Hepatocyte (in vitro differentiated cells): ENCODE results near the gene MBNL1. TPM values are rescaled to one million over a fixed set of nuclear protein-coding genes. Genes with fewer than 3 reads are reported as not detected.
A peak's percentile ranks its signal among the peaks of the same experiment; 100 is the strongest.

ENCODE experiments used
- DNase-seq: peaks from one replicate; pipeline ENCODE4 v3.0.0-alpha.2; 2016; ENCODE audit warnings: low spot score
- H2AFZ ChIP-seq: fragments of 200-600 bp; sonication (generic); 2 replicates; pipeline ENCODE4 v1.6.0; 2016; ENCODE audit warnings: antibody characterized with exemption, mild to moderate bottlenecking
- H3K27ac ChIP-seq: fragments of 200-600 bp; sonication (generic); 2 replicates; pipeline ENCODE4 v1.5.1; 2016; ENCODE audit warnings: mild to moderate bottlenecking
- H3K27me3 ChIP-seq: fragments of 200-600 bp; sonication (generic); 2 replicates; pipeline ENCODE4 v1.6.1; 2016
- H3K36me3 ChIP-seq: fragments of 200-600 bp; sonication (generic); replicated peaks from 2 replicates; pipeline ENCODE4 v1.5.1; 2016; ENCODE audit warnings: low read depth; ENCODE audit not compliant: insufficient read depth
- H3K4me1 ChIP-seq: fragments of 200-600 bp; sonication (generic); 2 replicates; pipeline ENCODE4 v1.5.1; 2016; ENCODE audit warnings: mild to moderate bottlenecking, moderate library complexity; ENCODE audit not compliant: insufficient read depth
- H3K4me2 ChIP-seq: fragments of 200-600 bp; sonication (generic); 2 replicates; pipeline ENCODE4 v1.6.0; 2016
- H3K4me3 ChIP-seq: fragments of 200-600 bp; sonication (generic); 2 replicates; pipeline ENCODE4 v1.5.1; 2016; ENCODE audit warnings: mild to moderate bottlenecking
- H3K79me2 ChIP-seq: fragments of 200-600 bp; sonication (generic); 2 replicates; pipeline ENCODE4 v1.6.0; 2017; ENCODE audit warnings: mild to moderate bottlenecking
- H3K9me2 ChIP-seq: fragments of 200-600 bp; sonication (generic); replicated peaks from 2 replicates; pipeline ENCODE4 v1.6.0; 2017; ENCODE audit warnings: mild to moderate bottlenecking; ENCODE audit not compliant: insufficient read depth
- H3K9me3 ChIP-seq: fragments of 200-600 bp; sonication (generic); 2 replicates; pipeline ENCODE4 v1.5.1; 2016; ENCODE audit warnings: low read depth, mild to moderate bottlenecking
- H4K20me1 ChIP-seq: fragments of 200-600 bp; sonication (generic); 2 replicates; pipeline ENCODE4 v1.6.0; 2016; ENCODE audit warnings: mild to moderate bottlenecking; ENCODE audit not compliant: insufficient read depth, poor library complexity, severe bottlenecking
- EZH2 ChIP-seq: fragments of 200-600 bp; sonication (generic); IDR thresholded peaks from 2 replicates; pipeline ENCODE4 v1.6.1; 2016; ENCODE audit warnings: antibody characterized with exemption, mild to moderate bottlenecking, borderline replicate concordance
- EZH2phosphoT487 ChIP-seq: fragments of 200-600 bp; sonication (generic); IDR thresholded peaks from one replicate; pipeline ENCODE4 v1.6.1; 2018; ENCODE audit warnings: antibody characterized with exemption, mild to moderate bottlenecking, low read depth, moderate library complexity; ENCODE audit not compliant: unreplicated experiment, severe bottlenecking
- WGBS: methylation state at CpG from one replicate; pipeline ENCODE4 v1.1.6; 2016; ENCODE audit warnings: low lambda C conversion rate; ENCODE audit errors: missing lambda C conversion rate; 5-methylcytosine and 5-hydroxymethylcytosine counted together
- polyA plus RNA-seq: library from polyadenylated mRNA; unstranded; fragments of >200 nt; fragmentation: Nextera tagmentation; extraction: Ambion mirVana; gene quantifications from 2 replicates; pipeline ENCODE4 v1.2.1, GENCODE V29; 2016
- total RNA-seq: library from RNA; depleted of rRNA; stranded (reverse); fragments of >200 nt; gene quantifications from 2 replicates; pipeline ENCODE4 v1.2.3, GENCODE V29; 2014
- TF ChIP-seq, protein P1 (sequence below): fragments of 200-600 bp; sonication (generic); IDR thresholded peaks from 2 replicates; pipeline ENCODE4 v1.5.1; 2016; ENCODE audit warnings: antibody characterized with exemption, mild to moderate bottlenecking; ENCODE audit not compliant: poor library complexity

MBNL1 gene
- total and polyA plus RNA-seq, 2 experiments from 2014 or later = 20.5 to 104 TPM

DNA sequence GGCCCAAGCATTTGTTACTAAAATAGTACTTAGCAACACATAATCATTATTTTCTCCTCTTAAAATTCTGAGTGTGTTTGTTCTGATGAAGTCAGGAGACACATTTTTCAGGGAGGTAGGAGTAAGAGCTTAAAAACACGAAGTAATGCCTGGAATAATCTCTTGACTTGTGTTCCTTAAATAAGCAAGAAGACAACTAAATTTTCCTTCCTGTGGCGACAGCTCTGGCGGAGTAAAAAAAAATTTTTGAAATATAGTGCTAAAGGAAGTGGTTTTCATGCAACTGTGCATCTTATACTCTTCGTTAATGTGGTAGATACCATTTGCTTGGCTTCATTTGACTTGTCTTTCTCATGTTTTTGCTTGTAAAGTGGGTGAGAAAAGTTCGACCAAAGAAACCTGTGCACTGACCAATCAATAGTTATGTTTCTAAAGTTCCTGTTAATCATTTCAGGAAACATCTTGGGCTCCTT lies 11.1 kb upstream of the MBNL1 start:
- Histone ChIP-seq H3K27me3 (no peaks in the 10 kb centered on the region), H2AFZ (no peak overlapping the region), H3K27ac (no peak overlapping the region), H3K4me1 (peaks cover 17% of the 10 kb centered on the region), H3K9me2 (no peaks in the 10 kb centered on the region), H3K4me2 (no peak overlapping the region), H3K36me3 (no peaks in the 10 kb centered on the region), H3K4me3 (no peak overlapping the region), H3K9me3 (no peaks in the 10 kb centered on the region), H4K20me1 (no peaks in the 10 kb centered on the region), H3K79me2 (no peaks in the 10 kb centered on the region)
- TF ChIP-seq EZH2phosphoT487 (no peak), EZH2 (no peak)
- TF ChIP-seq, protein P1, sequence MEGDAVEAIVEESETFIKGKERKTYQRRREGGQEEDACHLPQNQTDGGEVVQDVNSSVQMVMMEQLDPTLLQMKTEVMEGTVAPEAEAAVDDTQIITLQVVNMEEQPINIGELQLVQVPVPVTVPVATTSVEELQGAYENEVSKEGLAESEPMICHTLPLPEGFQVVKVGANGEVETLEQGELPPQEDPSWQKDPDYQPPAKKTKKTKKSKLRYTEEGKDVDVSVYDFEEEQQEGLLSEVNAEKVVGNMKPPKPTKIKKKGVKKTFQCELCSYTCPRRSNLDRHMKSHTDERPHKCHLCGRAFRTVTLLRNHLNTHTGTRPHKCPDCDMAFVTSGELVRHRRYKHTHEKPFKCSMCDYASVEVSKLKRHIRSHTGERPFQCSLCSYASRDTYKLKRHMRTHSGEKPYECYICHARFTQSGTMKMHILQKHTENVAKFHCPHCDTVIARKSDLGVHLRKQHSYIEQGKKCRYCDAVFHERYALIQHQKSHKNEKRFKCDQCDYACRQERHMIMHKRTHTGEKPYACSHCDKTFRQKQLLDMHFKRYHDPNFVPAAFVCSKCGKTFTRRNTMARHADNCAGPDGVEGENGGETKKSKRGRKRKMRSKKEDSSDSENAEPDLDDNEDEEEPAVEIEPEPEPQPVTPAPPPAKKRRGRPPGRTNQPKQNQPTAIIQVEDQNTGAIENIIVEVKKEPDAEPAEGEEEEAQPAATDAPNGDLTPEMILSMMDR = no peak
- 85% methylated on average over 5 of the region's 5 CpGs for WGBS
- no peak for DNase-seq

- Histone ChIP-seq H3K4me1 (peaks cover 17% of the 10 kb centered on the region), H4K20me1 (no peaks in the 10 kb centered on the region), H3K79me2 (no peaks in the 10 kb centered on the region), H3K4me2 (peak overlapping the region; percentile 35), H2AFZ (no peak overlapping the region), H3K9me3 (no peaks in the 10 kb centered on the region), H3K27me3 (no peaks in the 10 kb centered on the region), H3K9me2 (no peaks in the 10 kb centered on the region), H3K36me3 (no peaks in the 10 kb centered on the region), H3K4me3 (no peak overlapping the region), H3K27ac (peak overlapping the region; percentile 38)
- peak; percentile 69 for DNase-seq
- 29% methylated on average over 7 of the region's 7 CpGs for WGBS
- no peak for TF ChIP-seq EZH2phosphoT487
- TF ChIP-seq, protein P1 = no peak
- no peak for TF ChIP-seq EZH2
These were observed 10.0 kb upstream of the MBNL1 start for GRCh38 chr3:152258448-152259393.

DNA sequence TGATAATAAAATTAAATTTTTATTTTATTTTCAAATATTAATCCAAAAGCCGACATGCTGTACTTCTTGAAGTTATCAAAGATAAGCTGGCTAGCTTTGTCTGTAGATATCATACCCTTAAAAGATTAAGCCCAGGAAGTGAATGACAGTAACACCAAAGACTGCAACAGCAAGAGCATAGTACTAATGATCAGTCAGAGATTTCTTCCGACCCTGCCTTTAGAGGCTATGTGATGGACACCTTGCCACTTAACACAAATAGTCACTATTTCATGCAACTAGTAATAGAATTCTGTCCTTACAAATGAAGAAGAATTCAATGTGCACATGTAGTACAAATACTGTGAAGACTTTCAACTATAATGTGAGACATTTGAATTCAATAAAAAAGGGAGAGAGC lies 9.3 kb upstream of the MBNL1 start:
- 39% methylated on average over 2 of the region's 2 CpGs for WGBS
- Histone ChIP-seq H3K27ac (peak overlapping the region; percentile 38), H3K79me2 (no peaks in the 10 kb centered on the region), H3K9me2 (no peaks in the 10 kb centered on the region), H3K36me3 (no peaks in the 10 kb centered on the region), H3K9me3 (no peaks in the 10 kb centered on the region), H3K4me3 (no peak overlapping the region), H3K4me1 (peaks cover 17% of the 10 kb centered on the region), H3K27me3 (no peaks in the 10 kb centered on the region), H4K20me1 (no peaks in the 10 kb centered on the region), H2AFZ (no peak overlapping the region), H3K4me2 (no peak overlapping the region)
- TF ChIP-seq EZH2 (no peak), EZH2phosphoT487 (no peak)
- TF ChIP-seq, protein P1 = no peak
- no peak for DNase-seq
